Heart left ventricle (tissue), 13 donors: ENCODE measurements around the gene DGKG.

Experiments used
- POLR2A ChIP-seq, 2 donors: fragments of 450-650 bp; IDR thresholded peaks; one replicate each; pipeline ENCODE4 v1.6.1; 2017; ENCODE audit warnings: antibody characterized with exemption in 2 of 2, mild to moderate bottlenecking in 2 of 2, moderate library complexity in 2 of 2
- TF ChIP-seq, protein P1 (sequence below), 12 donors: fragments of 200-600 bp; sonication (generic) in 4 of 12; IDR thresholded peaks; one replicate each; pipeline versions ENCODE4 v1.5.0 to v1.8.0; 2018 to 2022; ENCODE audit warnings: antibody characterized with exemption in 12 of 12, mild to moderate bottlenecking in 5 of 12
- donor health status: ischemic (EF 13 %, LVEDD 7.1; RV severe dilation, severe dysfunction).
- donor health status: DM: no; HTN: yes; CAD: no.
- donor health status: DM: no; HTN: no; CAD: no.
- donor health status: ischemic (EF 25% LVEDD 6.9; RV normal size, moderate dysfunction).
- donor health status: ischemic (EF 25% LVEDD 5.7; RV mildly dilated, moderate dysfunction).
- donor health status: ischemic (EF 35%, LVEDD 5.7; RV mildly dilated, moderate dysfunction).
- donor health status: nonischemic (EF 11% LVEDD 7.7; RV severe dilation, severe dysfunction).
- donor health status: DM: yes; HTN: yes; CAD: no.
- donor health status: PGD.
- donor health status: ischemic (EF 29% LVEDD 5.4; RV normal size, mild dysfunction).
- donor health status: nonischemic (EF 23%, LVEDD 6.1; RV moderate dilation, normal function).

DNA sequence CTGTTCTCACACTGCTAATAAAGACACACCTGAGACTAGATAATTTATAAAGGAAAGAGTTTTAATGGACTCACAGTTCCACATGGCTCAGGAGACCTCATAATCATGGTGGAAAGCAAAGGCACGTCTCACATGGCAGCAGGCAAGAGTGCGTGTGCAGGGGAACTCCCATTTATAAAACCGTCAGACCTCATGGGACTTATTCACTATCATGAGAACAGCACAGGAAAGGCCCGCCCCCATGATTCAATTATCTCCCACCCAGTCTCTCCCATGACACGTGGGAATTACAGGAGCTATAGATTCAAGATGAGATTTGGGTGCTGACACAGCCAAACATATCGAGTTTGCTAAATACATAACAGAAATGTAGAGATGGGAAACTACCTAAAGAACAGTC lies 39.5 kb upstream of the DGKG start:
- TF ChIP-seq POLR2A (IDR thresholded peaks at IDR 0.05), result no peak
- TF ChIP-seq, protein P1, sequence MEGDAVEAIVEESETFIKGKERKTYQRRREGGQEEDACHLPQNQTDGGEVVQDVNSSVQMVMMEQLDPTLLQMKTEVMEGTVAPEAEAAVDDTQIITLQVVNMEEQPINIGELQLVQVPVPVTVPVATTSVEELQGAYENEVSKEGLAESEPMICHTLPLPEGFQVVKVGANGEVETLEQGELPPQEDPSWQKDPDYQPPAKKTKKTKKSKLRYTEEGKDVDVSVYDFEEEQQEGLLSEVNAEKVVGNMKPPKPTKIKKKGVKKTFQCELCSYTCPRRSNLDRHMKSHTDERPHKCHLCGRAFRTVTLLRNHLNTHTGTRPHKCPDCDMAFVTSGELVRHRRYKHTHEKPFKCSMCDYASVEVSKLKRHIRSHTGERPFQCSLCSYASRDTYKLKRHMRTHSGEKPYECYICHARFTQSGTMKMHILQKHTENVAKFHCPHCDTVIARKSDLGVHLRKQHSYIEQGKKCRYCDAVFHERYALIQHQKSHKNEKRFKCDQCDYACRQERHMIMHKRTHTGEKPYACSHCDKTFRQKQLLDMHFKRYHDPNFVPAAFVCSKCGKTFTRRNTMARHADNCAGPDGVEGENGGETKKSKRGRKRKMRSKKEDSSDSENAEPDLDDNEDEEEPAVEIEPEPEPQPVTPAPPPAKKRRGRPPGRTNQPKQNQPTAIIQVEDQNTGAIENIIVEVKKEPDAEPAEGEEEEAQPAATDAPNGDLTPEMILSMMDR (IDR thresholded peaks at IDR 0.05), result no peak
